ENCODE measurements around the gene DSE. TPM values are rescaled to one million over a fixed set of nuclear protein-coding genes. Genes with fewer than 3 reads are reported as not detected.

The DSE gene
- polyA plus RNA-seq, 3 donors = 14.6 to 36.5 (median 28.4) TPM

GRCh38 chr6:116492331-116493067 is 121.8 kb downstream of the DSE start:
- peaks cover 0 to 9% (median 3%) of the 10 kb centered on the region in 7 donors for H3K9me3 Mint-ChIP-seq
- H3K79me2 ChIP-seq (ENCODE audit: insufficient read depth, low read length) = no peaks in the 10 kb centered on the region
- H3K4me1 Mint-ChIP-seq = peaks cover 8% of the 10 kb centered on the region
- no peaks in the 10 kb centered on the region for H3K36me3 ChIP-seq (replicated peaks in 1 of 2; ENCODE audit: control insufficient read depth in 1 of 2, insufficient read depth in 2 of 2, low read length in 2 of 2)
- H3K27me3 ChIP-seq (ENCODE audit: control insufficient read depth in 2 of 2, insufficient read depth in 2 of 2, low read length in 2 of 2) = no peaks in the 10 kb centered on the region
- H3K9ac ChIP-seq (ENCODE audit: insufficient read depth, low read length, poor library complexity, severe bottlenecking) = no peak overlapping the region
- H3K4me3 Mint-ChIP-seq = no peak overlapping the region
- TF ChIP-seq CTCF (IDR thresholded peaks at IDR 0.05) = no peak
- no peak overlapping the region for H2AFZ ChIP-seq (ENCODE audit: insufficient read depth, low read depth, low read length, poor library complexity, severe bottlenecking)
- peak overlapping the region in 6 of 7 donors; percentile 21 to 69 (median 42) for H3K27ac Mint-ChIP-seq
- no peaks in the 10 kb centered on the region for H3K9me3 ChIP-seq (replicated peaks in 1 of 2; ENCODE audit: control insufficient read depth in 1 of 2, insufficient read depth in 1 of 2, low read length in 2 of 2)
- H3K27me3 Mint-ChIP-seq (ENCODE audit: low read depth in 3 of 3) = peaks cover 0 to 3% (median 2%) of the 10 kb centered on the region in 3 donors
- peak in 2 of 3 donors; percentile 69 to 91 for DNase-seq
- H3K4me2 ChIP-seq (replicated peaks; ENCODE audit: extremely low read depth, low read length, poor library complexity, severe bottlenecking) = no peak overlapping the region
- H3K27ac ChIP-seq (ENCODE audit: low read depth in 1 of 2, low read length in 2 of 2) = no peak overlapping the region
- H3K4me1 ChIP-seq (ENCODE audit: control insufficient read depth in 1 of 2, insufficient read depth in 2 of 2, low read length in 2 of 2) = peaks cover 0 to 8% of the 10 kb centered on the region in 2 donors
- WGBS (ENCODE audit: insufficient coverage) = no CpG with 5 or more reads among the region's 6 CpGs
- no peaks in the 10 kb centered on the region for H4K20me1 ChIP-seq (ENCODE audit: insufficient read depth, low read length)
- intact Hi-C loops (cut with micrococcal nuclease) = no loop called here
- no peaks in the 10 kb centered on the region for H3K36me3 Mint-ChIP-seq
- no peak overlapping the region for H3K4me3 ChIP-seq (replicated peaks in 1 of 3; ENCODE audit: low read depth in 2 of 3, low read length in 3 of 3)

Other genes starting within 250 kb of the DSE start
- not detected for gene COL10A1, start 244.8 kb upstream of the DSE start, polyA plus RNA-seq
- gene TSPYL4, start 116.9 kb upstream of the DSE start, polyA plus RNA-seq = 1 to 10 TPM; 1.8 to 3.6 (median 2.2) TPM
- 10 to 100 TPM; 19.6 to 21.0 (median 20.0) TPM for gene TSPYL1, start 91.0 kb upstream of the DSE start, polyA plus RNA-seq
- gene CALHM6, start 90.4 kb downstream of the DSE start, polyA plus RNA-seq = 100 to 1,000 TPM in 2 of 3 donors, 10 to 100 TPM in 1; 47.7 to 367 (median 261) TPM
- gene CALHM5, start 140.7 kb downstream of the DSE start, polyA plus RNA-seq = under 1 TPM in 1 of 3 donors, not detected in 2; 0.01 TPM
- under 1 TPM in 1 of 3 donors, not detected in 2; 0.17 TPM for gene TRAPPC3L, start 174.7 kb downstream of the DSE start, polyA plus RNA-seq
- not detected for gene CALHM4, start 182.8 kb downstream of the DSE start, polyA plus RNA-seq
- 10 to 100 TPM; 11.8 to 45.5 (median 34.7) TPM for gene RWDD1, start 200.6 kb downstream of the DSE start, polyA plus RNA-seq
- under 1 TPM in 1 of 3 donors, not detected in 2; 0.15 TPM for gene RSPH4A, start 245.5 kb downstream of the DSE start, polyA plus RNA-seq